GM21528 (cell line): Measurements from ENCODE around the gene NPY4R.
"Not testable (repeated sequence)": the region's sequence is repeated elsewhere in the genome, so short reads cannot be mapped to it uniquely, and the experiment has no call there.

Experiments used
- ATAC-seq: cut with Tn5 transposase; IDR thresholded peaks from one replicate; pipeline ENCODE4 v1.9.1; 2021; ENCODE audit warnings: mild to moderate bottlenecking, moderate library complexity; ENCODE audit not compliant: unreplicated experiment, low FRiP score

Gene NPY4R

GRCh38 chr10:46465765-46466164 lies at the start of gene NPY4R:
Gene NPY4R (minus strand): TSS chr10:46465958. CDS start chr10:46462635, 3,323 bp downstream.
- not testable (repeated sequence) for ATAC-seq

- ATAC-seq = no peak
Observed at GRCh38 chr10:46515366-46515765, 49.6 kb upstream of the NPY4R start.

- no peak for ATAC-seq
Observed at GRCh38 chr10:46514899-46515298, 49.1 kb upstream of the NPY4R start.

GRCh38 chr10:46514431-46514861 lies 48.7 kb upstream of the NPY4R start:
- no peak for ATAC-seq

GRCh38 chr10:46513333-46513732 lies 47.6 kb upstream of the NPY4R start:
- not testable (repeated sequence) for ATAC-seq

GRCh38 chr10:46512725-46513124 lies 47.0 kb upstream of the NPY4R start:
- ATAC-seq = not testable (repeated sequence)

- not testable (repeated sequence) for ATAC-seq
Observed at GRCh38 chr10:46512002-46512401, 46.2 kb upstream of the NPY4R start.

- not testable (repeated sequence) for ATAC-seq
Observed at GRCh38 chr10:46499990-46500389, 34.2 kb upstream of the NPY4R start.

- ATAC-seq = not testable (repeated sequence)
Observed at GRCh38 chr10:46498985-46499703, 33.4 kb upstream of the NPY4R start.

GRCh38 chr10:46497878-46498277 lies 32.1 kb upstream of the NPY4R start:
- not testable (repeated sequence) for ATAC-seq

GRCh38 chr10:46497401-46497800 lies 31.6 kb upstream of the NPY4R start:
- ATAC-seq = not testable (repeated sequence)

- ATAC-seq = not testable (repeated sequence)
Observed at GRCh38 chr10:46491364-46492114, 25.8 kb upstream of the NPY4R start.

GRCh38 chr10:46490285-46490684 lies 24.5 kb upstream of the NPY4R start:
- ATAC-seq = not testable (repeated sequence)

GRCh38 chr10:46486459-46486858 lies 20.7 kb upstream of the NPY4R start:
- ATAC-seq = not testable (repeated sequence)

- not testable (repeated sequence) for ATAC-seq
Observed at GRCh38 chr10:46474746-46475320, 9.1 kb upstream of the NPY4R start.

- not testable (repeated sequence) for ATAC-seq
Observed at GRCh38 chr10:46473758-46474157, 8.0 kb upstream of the NPY4R start.

GRCh38 chr10:46470134-46470533 lies 4.4 kb upstream of the NPY4R start:
- ATAC-seq = not testable (repeated sequence)

- not testable (repeated sequence) for ATAC-seq
Observed at GRCh38 chr10:46468119-46468809, 2.5 kb upstream of the NPY4R start.

- ATAC-seq = not testable (repeated sequence)
Observed at GRCh38 chr10:46463608-46464007, 2.1 kb downstream of the NPY4R start.

GRCh38 chr10:46462276-46462675 lies 3.5 kb downstream of the NPY4R start:
- not testable (repeated sequence) for ATAC-seq

GRCh38 chr10:46459579-46459978 lies 6.2 kb downstream of the NPY4R start:
- not testable (repeated sequence) for ATAC-seq
